OCI-LY7 (cell line): ENCODE results near the gene PPP1R11.

Source experiments
- CTCF ChIP-seq: fragments of 200-600 bp; sonication (generic); conservative IDR thresholded peaks from 2 replicates; pipeline ENCODE4 v1.5.1; 2014; ENCODE audit warnings: mild to moderate bottlenecking, antibody characterized with exemption, low read length, moderate library complexity, mixed read lengths
- EZH2phosphoT487 ChIP-seq: fragments of 200-600 bp; sonication (generic); IDR thresholded peaks from 2 replicates; pipeline ENCODE4 v1.6.1; 2018; ENCODE audit warnings: low read depth, borderline replicate concordance, mild to moderate bottlenecking, mixed run types, antibody characterized with exemption, low read length, moderate library complexity, mixed read lengths

- TF ChIP-seq CTCF (no peak), EZH2phosphoT487 (no peak)
Observed at GRCh38 chr6:30042476-30042875, 24.5 kb upstream of the PPP1R11 start.
